ENCODE data around the gene AVL9.
"Not testable (repeated sequence)": the region's sequence is repeated elsewhere in the genome, so short reads cannot be mapped to it uniquely, and the experiment has no call there.

GRCh38 chr7:32604047-32604446 lies 108.8 kb downstream of the AVL9 start:
- TF ChIP-seq SMC3 (IDR thresholded peaks at IDR 0.05; ENCODE audit: low read depth, low read length); CTCF (conservative IDR thresholded peaks at IDR 0.05; ENCODE audit: low read depth, low read length); POLR2A (IDR thresholded peaks at IDR 0.05; ENCODE audit: low read depth, low read length); MAFK (IDR thresholded peaks at IDR 0.05; ENCODE audit: low read depth, low read length); MAZ (IDR thresholded peaks at IDR 0.05; ENCODE audit: borderline replicate concordance, low read depth, low read length); RAD21 (IDR thresholded peaks at IDR 0.05; ENCODE audit: low read length); RCOR1 (IDR thresholded peaks at IDR 0.05; ENCODE audit: insufficient replicate concordance, low read length): not testable (repeated sequence)

All from IMR-90 (cell line).